Nephron (organoid): ENCODE measurements around the gene AVPR1A.

Source experiments
- H3K27ac Mint-ChIP-seq, 3 experiments: 2 replicates each; pipeline ENCODE4 v1.8.0; 2020; ENCODE audit warnings: mixed read lengths in 3 of 3, mild to moderate bottlenecking in 2 of 3, moderate library complexity in 1 of 3
- H3K27me3 Mint-ChIP-seq: 2 replicates; pipeline ENCODE4 v1.8.0; 2021; ENCODE audit warnings: low read depth, mild to moderate bottlenecking, moderate library complexity, mixed read lengths
- H3K36me3 Mint-ChIP-seq: 2 replicates; pipeline ENCODE4 v1.8.0; 2020; ENCODE audit warnings: low read depth, mixed read lengths
- H3K4me1 Mint-ChIP-seq: 2 replicates; pipeline ENCODE4 v1.8.0; 2020; ENCODE audit warnings: mixed read lengths
- H3K4me3 Mint-ChIP-seq, 3 experiments: 2 replicates each; pipeline ENCODE4 v1.8.0; 2020; ENCODE audit warnings: mild to moderate bottlenecking in 3 of 3, mixed read lengths in 3 of 3, moderate library complexity in 2 of 3
- H3K9me3 Mint-ChIP-seq: 2 replicates; pipeline ENCODE4 v1.8.0; 2020; ENCODE audit warnings: mixed read lengths
- CTCF ChIP-seq, 3 experiments: fragments of 200-600 bp; sonication (generic); IDR thresholded peaks; one replicate each; pipeline ENCODE4 v1.5.0; 2021; ENCODE audit warnings: antibody characterized with exemption in 3 of 3; ENCODE audit not compliant: unreplicated experiment in 3 of 3

Gene AVPR1A

GRCh38 chr12:63163541-63163940 lies 12.5 kb upstream of the AVPR1A start:
- Mint-ChIP-seq H3K4me1 (no peaks in the 10 kb centered on the region), H3K4me3 (no peak overlapping the region), H3K27me3 (peaks cover 9% of the 10 kb centered on the region), H3K36me3 (no peaks in the 10 kb centered on the region), H3K27ac (no peak overlapping the region), H3K9me3 (peaks cover 3% of the 10 kb centered on the region)
- TF ChIP-seq CTCF (IDR thresholded peaks at IDR 0.05; ENCODE audit: unreplicated experiment in 3 of 3), result no peak

- Mint-ChIP-seq H3K27me3 (peaks cover 43% of the 10 kb centered on the region), H3K36me3 (no peaks in the 10 kb centered on the region), H3K9me3 (peaks cover 4% of the 10 kb centered on the region), H3K4me1 (peaks cover 16% of the 10 kb centered on the region), H3K27ac (no peak overlapping the region), H3K4me3 (no peak overlapping the region)
- TF ChIP-seq CTCF (IDR thresholded peaks at IDR 0.05; ENCODE audit: unreplicated experiment in 3 of 3), result no peak
Measured at GRCh38 chr12:63155375-63155774, 4.4 kb upstream of the AVPR1A start.

- Mint-ChIP-seq H3K27ac (no peak overlapping the region), H3K4me3 (no peak overlapping the region), H3K36me3 (no peaks in the 10 kb centered on the region), H3K4me1 (peaks cover 22% of the 10 kb centered on the region), H3K9me3 (peaks cover 4% of the 10 kb centered on the region), H3K27me3 (peaks cover 46% of the 10 kb centered on the region)
- no peak for TF ChIP-seq CTCF (IDR thresholded peaks at IDR 0.05; ENCODE audit: unreplicated experiment in 3 of 3)
Measured at GRCh38 chr12:63154560-63154959, 3.6 kb upstream of the AVPR1A start.

- peak overlapping the region in 2 of 3 experiments; percentile 81 to 85 for H3K4me3 Mint-ChIP-seq
- peaks cover 23% of the 10 kb centered on the region for H3K4me1 Mint-ChIP-seq
- peaks cover 4% of the 10 kb centered on the region for H3K9me3 Mint-ChIP-seq
- no peaks in the 10 kb centered on the region for H3K36me3 Mint-ChIP-seq
- H3K27me3 Mint-ChIP-seq, result peaks cover 64% of the 10 kb centered on the region
- no peak overlapping the region for H3K27ac Mint-ChIP-seq
- TF ChIP-seq CTCF (IDR thresholded peaks at IDR 0.05; ENCODE audit: unreplicated experiment in 3 of 3), result no peak
Measured at GRCh38 chr12:63152321-63152700, 1.3 kb upstream of the AVPR1A start.

GRCh38 chr12:63151623-63152320 lies 771 bp upstream of the AVPR1A start:
- TF ChIP-seq CTCF (IDR thresholded peaks at IDR 0.05; ENCODE audit: unreplicated experiment in 3 of 3), result peak; percentile 87 to 89 (median 87)
- H3K36me3 Mint-ChIP-seq, result no peaks in the 10 kb centered on the region
- peaks cover 70% of the 10 kb centered on the region for H3K27me3 Mint-ChIP-seq
- peaks cover 23% of the 10 kb centered on the region for H3K4me1 Mint-ChIP-seq
- peak overlapping the region in 1 of 3 experiments; percentile 6 for H3K27ac Mint-ChIP-seq
- H3K9me3 Mint-ChIP-seq, result peaks cover 4% of the 10 kb centered on the region
- H3K4me3 Mint-ChIP-seq, result peak overlapping the region; percentile 81 to 85 (median 82)
